ENCODE measurements around the gene THG1L.

DNA sequence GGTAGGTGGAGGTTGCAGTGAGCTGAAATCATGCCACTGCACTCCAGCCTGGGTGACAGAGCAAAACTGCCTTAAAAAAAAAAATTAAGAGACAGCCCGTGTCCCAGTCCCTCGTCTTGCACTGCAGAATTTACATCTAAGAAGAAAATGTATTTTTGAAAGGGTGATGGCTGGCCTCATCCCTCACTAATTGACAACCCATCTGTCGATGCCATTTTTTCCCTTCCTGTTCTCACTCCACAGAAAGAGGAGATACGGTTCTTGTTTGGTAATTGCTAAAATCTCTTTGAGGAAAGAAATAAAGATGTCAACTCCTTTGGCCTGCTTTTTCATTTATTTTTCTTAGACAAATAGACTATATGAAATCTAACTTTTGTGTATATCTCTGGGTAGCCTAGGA is 9.9 kb downstream of the THG1L start:
- TF ChIP-seq POLR2A (IDR thresholded peaks at IDR 0.05; ENCODE audit: low read depth, low read length), result no peak
- TF ChIP-seq, protein P1, sequence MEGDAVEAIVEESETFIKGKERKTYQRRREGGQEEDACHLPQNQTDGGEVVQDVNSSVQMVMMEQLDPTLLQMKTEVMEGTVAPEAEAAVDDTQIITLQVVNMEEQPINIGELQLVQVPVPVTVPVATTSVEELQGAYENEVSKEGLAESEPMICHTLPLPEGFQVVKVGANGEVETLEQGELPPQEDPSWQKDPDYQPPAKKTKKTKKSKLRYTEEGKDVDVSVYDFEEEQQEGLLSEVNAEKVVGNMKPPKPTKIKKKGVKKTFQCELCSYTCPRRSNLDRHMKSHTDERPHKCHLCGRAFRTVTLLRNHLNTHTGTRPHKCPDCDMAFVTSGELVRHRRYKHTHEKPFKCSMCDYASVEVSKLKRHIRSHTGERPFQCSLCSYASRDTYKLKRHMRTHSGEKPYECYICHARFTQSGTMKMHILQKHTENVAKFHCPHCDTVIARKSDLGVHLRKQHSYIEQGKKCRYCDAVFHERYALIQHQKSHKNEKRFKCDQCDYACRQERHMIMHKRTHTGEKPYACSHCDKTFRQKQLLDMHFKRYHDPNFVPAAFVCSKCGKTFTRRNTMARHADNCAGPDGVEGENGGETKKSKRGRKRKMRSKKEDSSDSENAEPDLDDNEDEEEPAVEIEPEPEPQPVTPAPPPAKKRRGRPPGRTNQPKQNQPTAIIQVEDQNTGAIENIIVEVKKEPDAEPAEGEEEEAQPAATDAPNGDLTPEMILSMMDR (conservative IDR thresholded peaks at IDR 0.05; ENCODE audit: low read depth, low read length), result no peak
- TF ChIP-seq MXI1 (IDR thresholded peaks at IDR 0.05; ENCODE audit: borderline replicate concordance, low read depth, low read length), result no peak

Measured in IMR-90 (cell line).